Peyer's patch (tissue), 4 donors: ENCODE data around the gene TRA2A. TPM values are rescaled to one million over a fixed set of nuclear protein-coding genes. Genes with fewer than 3 reads are reported as not detected.
"Not testable (repeated sequence)": the region's sequence is repeated elsewhere in the genome, so short reads cannot be mapped to it uniquely, and the experiment has no call there.

ENCODE experiments used
- DNase-seq, 3 donors: peaks; one replicate each; pipeline ENCODE4 v3.0.0-alpha.2; 2017 to 2019
- H3K27ac ChIP-seq, 4 donors: fragments of 200-600 bp; sonication (generic); one replicate each; pipeline ENCODE4 v1.5.1; 2016 to 2019
- H3K27me3 ChIP-seq, 2 donors: fragments of 200-600 bp; sonication (generic); one replicate each; pipeline ENCODE4 v1.5.1; 2019
- H3K36me3 ChIP-seq, 3 donors: fragments of 200-600 bp; sonication (generic); one replicate each; pipeline ENCODE4 v1.5.1; 2016 to 2019
- H3K4me1 ChIP-seq, 4 donors: fragments of 200-600 bp; sonication (generic); one replicate each; pipeline ENCODE4 v1.5.1; 2016 to 2019
- H3K4me3 ChIP-seq, 4 donors: fragments of 200-600 bp; sonication (generic); 1 replicate in 3 of 4; 2 replicates in 1 of 4; pipeline ENCODE4 v1.5.1; 2016 to 2019; ENCODE audit warnings: mild to moderate bottlenecking in 1 of 4
- H3K9me3 ChIP-seq, 4 donors: fragments of 200-600 bp; sonication (generic); one replicate each; pipeline ENCODE4 v1.5.1; 2016 to 2019; ENCODE audit warnings: mild to moderate bottlenecking in 1 of 4
- POLR2A ChIP-seq, 2 donors: fragments of 450-650 bp; IDR thresholded peaks; one replicate each; pipeline ENCODE4 v1.5.1; 2017; ENCODE audit warnings: antibody characterized with exemption in 2 of 2, mild to moderate bottlenecking in 2 of 2, moderate library complexity in 2 of 2
- total RNA-seq, 4 donors: library from RNA; depleted of rRNA; stranded (reverse); fragments of >200 nt; gene quantifications; one replicate each; pipeline ENCODE4 v1.1.0, GENCODE V29; 2016
- TF ChIP-seq, protein P1 (sequence below), 6 experiments: fragments of 450-650 bp in 4 of 6; fragments of 200-600 bp in 2 of 6; sonication (generic) in 1 of 6; IDR thresholded peaks; one replicate each; pipeline ENCODE4 v1.5.1; 2017 to 2019; ENCODE audit warnings: antibody characterized with exemption in 6 of 6, mild to moderate bottlenecking in 3 of 6, moderate library complexity in 1 of 6

Gene TRA2A
- total RNA-seq, 4 donors from 2014 or later = 30.5 to 108 (median 56.4) TPM

DNA sequence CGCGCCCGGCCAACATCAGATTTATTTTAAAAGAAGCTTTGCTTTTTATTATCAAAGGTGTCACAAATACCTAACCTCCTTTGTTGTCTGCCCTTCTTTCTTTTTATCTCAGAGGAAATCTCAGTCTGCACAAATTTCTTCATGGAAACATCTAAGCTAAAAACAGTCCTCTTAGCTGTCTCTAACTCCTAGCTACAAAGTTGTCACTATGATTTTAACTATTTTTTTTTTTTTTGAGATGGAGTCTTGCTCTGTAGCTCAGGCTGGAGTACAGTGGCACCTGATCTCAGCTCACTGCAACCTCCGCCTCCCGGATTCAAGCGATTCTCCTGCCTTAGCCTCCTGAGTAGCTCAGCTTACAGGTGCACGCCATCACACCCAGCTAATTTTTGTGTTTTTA, 7.3 kb downstream of the TRA2A start:
- H3K27me3 ChIP-seq = no peaks in the 10 kb centered on the region
- H3K4me3 ChIP-seq = no peak overlapping the region
- no peak overlapping the region for H3K27ac ChIP-seq
- H3K9me3 ChIP-seq = no peaks in the 10 kb centered on the region
- H3K36me3 ChIP-seq = peaks cover 0 to 26% (median 0%) of the 10 kb centered on the region in 3 donors
- H3K4me1 ChIP-seq = peaks cover 0 to 35% (median 8%) of the 10 kb centered on the region in 4 donors
- TF ChIP-seq POLR2A (IDR thresholded peaks at IDR 0.05) = no peak
- TF ChIP-seq, protein P1, sequence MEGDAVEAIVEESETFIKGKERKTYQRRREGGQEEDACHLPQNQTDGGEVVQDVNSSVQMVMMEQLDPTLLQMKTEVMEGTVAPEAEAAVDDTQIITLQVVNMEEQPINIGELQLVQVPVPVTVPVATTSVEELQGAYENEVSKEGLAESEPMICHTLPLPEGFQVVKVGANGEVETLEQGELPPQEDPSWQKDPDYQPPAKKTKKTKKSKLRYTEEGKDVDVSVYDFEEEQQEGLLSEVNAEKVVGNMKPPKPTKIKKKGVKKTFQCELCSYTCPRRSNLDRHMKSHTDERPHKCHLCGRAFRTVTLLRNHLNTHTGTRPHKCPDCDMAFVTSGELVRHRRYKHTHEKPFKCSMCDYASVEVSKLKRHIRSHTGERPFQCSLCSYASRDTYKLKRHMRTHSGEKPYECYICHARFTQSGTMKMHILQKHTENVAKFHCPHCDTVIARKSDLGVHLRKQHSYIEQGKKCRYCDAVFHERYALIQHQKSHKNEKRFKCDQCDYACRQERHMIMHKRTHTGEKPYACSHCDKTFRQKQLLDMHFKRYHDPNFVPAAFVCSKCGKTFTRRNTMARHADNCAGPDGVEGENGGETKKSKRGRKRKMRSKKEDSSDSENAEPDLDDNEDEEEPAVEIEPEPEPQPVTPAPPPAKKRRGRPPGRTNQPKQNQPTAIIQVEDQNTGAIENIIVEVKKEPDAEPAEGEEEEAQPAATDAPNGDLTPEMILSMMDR (IDR thresholded peaks at IDR 0.05) = no peak
- DNase-seq = no peak

DNA sequence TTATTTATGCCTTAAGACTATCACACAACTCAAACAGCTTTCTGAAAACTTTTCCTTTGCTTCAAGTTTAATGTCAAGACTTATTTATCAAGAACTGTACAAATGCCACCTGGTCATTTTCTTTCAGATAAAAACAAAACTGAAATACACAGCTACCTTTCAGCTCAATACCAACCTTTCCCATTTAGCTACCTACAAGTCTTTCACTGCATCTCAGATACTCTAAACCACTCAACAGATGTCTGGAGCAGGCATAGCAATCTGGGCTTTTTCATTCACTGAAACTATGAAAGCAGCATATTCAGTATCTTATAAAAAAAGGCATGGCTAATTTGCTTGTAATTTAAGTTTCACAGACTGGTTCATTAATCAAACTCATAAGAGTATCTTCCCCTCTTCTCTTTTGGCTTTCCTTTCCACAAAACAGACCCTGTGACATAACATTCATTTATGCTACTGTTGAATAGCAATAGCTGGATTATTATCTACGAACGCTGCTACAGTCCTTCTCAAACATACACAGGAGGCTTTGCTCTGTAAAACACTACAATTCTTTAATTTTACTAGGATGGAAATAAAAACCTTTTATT, 8.2 kb downstream of the TRA2A start:
- H3K4me1 ChIP-seq = peaks cover 0 to 26% (median 6%) of the 10 kb centered on the region in 4 donors
- no peak for DNase-seq
- H3K4me3 ChIP-seq = no peak overlapping the region
- no peak for TF ChIP-seq POLR2A (IDR thresholded peaks at IDR 0.05)
- TF ChIP-seq, protein P1 (IDR thresholded peaks at IDR 0.05) = no peak
- H3K36me3 ChIP-seq = peaks cover 0 to 35% (median 0%) of the 10 kb centered on the region in 3 donors
- no peaks in the 10 kb centered on the region for H3K9me3 ChIP-seq
- no peaks in the 10 kb centered on the region for H3K27me3 ChIP-seq
- H3K27ac ChIP-seq = no peak overlapping the region

DNA sequence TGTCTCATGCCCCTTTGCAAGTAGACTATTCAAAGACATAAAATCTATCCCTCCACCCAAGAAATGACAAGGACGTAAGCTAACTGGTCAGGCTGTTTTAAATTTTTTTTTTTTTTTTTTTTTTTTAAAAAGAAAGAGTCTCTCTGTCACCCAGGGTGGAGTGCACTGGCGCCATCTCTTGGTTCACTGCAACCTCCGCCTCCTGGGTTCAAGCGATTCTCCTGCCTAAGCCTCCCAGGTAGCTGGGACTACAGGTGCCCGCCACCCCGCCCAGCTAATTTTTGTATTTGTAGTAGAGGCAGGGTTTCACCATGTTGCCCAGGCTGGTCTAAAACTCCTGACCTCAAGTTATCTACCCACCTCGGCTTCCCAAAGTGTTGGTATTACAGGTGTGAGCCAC, 11.2 kb downstream of the TRA2A start:
- no peak overlapping the region for H3K4me3 ChIP-seq
- no peak for DNase-seq
- H3K27ac ChIP-seq = no peak overlapping the region
- no peaks in the 10 kb centered on the region for H3K9me3 ChIP-seq
- H3K36me3 ChIP-seq = peaks cover 0 to 64% (median 0%) of the 10 kb centered on the region in 3 donors
- peaks cover 0 to 3% (median under 1%) of the 10 kb centered on the region in 4 donors for H3K4me1 ChIP-seq
- H3K27me3 ChIP-seq = no peaks in the 10 kb centered on the region
- no peak for TF ChIP-seq POLR2A (IDR thresholded peaks at IDR 0.05)
- TF ChIP-seq, protein P1 (IDR thresholded peaks at IDR 0.05) = no peak

DNA sequence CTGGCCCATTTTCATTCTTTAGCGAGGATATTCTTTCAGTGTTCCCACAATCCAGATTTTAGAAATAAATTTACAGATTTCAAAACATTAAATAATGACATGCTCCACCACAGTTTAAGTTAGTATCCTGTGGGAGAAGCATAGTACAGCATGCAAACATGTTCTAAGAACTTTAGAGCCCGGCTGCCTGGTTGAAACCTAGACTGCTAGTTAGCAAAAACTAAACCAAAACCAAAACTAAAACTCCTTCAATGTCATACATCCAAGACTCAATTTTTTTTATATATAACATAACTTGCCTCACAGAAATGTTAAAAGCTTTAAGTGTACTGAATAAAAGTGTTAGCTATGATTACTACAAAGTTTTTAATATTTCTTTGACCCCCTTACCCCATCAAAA, 17.0 kb downstream of the TRA2A start:
- no peak overlapping the region for H3K4me3 ChIP-seq
- TF ChIP-seq, protein P1 (IDR thresholded peaks at IDR 0.05) = no peak
- no peak for TF ChIP-seq POLR2A (IDR thresholded peaks at IDR 0.05)
- H3K4me1 ChIP-seq = no peaks in the 10 kb centered on the region
- DNase-seq = no peak
- no peaks in the 10 kb centered on the region for H3K27me3 ChIP-seq
- no peaks in the 10 kb centered on the region for H3K9me3 ChIP-seq
- no peak overlapping the region for H3K27ac ChIP-seq
- H3K36me3 ChIP-seq = peaks cover 3 to 96% (median 5%) of the 10 kb centered on the region in 3 donors

DNA sequence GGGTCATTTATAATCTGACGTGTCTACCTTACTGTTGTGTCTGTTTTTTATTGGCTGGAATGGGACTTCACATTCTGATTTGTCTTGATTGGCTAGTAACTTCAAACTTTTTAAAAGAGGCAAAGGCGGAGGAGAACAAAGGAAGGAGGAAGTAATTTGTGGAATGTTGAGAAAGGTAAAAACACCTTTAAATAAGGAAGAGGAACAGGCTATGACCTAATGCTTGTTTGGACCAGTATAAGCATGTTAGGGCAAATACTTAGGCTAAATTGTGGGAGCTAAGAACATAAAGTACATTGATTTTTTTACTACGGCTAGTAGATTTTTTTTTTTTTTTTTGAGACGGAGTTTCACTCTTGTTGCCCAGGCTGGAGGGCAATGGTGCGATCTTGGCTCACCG, 18.0 kb downstream of the TRA2A start:
- not testable (repeated sequence) for H3K4me1 ChIP-seq, H3K27ac ChIP-seq, H3K4me3 ChIP-seq, DNase-seq, H3K9me3 ChIP-seq, H3K27me3 ChIP-seq
- peaks cover 3 to 96% (median 5%) of the 10 kb centered on the region in 3 donors for H3K36me3 ChIP-seq

DNA sequence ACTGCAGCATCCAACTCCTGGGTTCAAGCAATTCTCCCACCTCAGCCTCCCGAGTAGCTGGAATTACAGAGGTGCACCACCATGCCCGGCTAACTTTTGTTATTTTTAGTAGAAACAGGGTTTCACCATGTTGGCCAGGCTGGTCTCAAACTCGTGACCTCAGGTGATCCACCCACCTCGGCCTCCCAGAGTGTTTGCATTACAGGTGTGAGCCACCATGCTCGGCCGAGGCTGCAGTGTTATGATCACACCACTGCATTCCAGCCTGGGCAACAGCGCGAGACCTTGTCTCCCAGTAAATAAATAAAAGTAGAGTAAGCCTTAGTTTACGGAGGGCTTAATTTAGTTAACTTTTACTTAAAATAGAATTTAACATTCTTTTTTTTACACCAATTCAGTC, 37.8 kb downstream of the TRA2A start:
- no peaks in the 10 kb centered on the region for H3K9me3 ChIP-seq
- H3K27ac ChIP-seq = no peak overlapping the region
- DNase-seq = no peak
- no peaks in the 10 kb centered on the region for H3K27me3 ChIP-seq
- no peaks in the 10 kb centered on the region for H3K4me1 ChIP-seq
- no peaks in the 10 kb centered on the region for H3K36me3 ChIP-seq
- no peak overlapping the region for H3K4me3 ChIP-seq
- TF ChIP-seq, protein P1 (IDR thresholded peaks at IDR 0.05) = no peak
- TF ChIP-seq POLR2A (IDR thresholded peaks at IDR 0.05) = no peak
